Tibial nerve (tissue), 4 donors: Measurements from ENCODE around the gene TCF12. TPM values are rescaled to one million over a fixed set of nuclear protein-coding genes. Genes with fewer than 3 reads are reported as not detected.

ENCODE experiments used
- DNase-seq, 2 donors: peaks; one replicate each; pipeline ENCODE4 v3.0.0-alpha.2; 2019; ENCODE audit warnings: low spot score in 2 of 2
- H3K27ac ChIP-seq, 4 donors: fragments of 200-600 bp; sonication (generic) in 3 of 4; one replicate each; pipeline ENCODE4 v1.5.1; 2017 to 2019; ENCODE audit warnings: mild to moderate bottlenecking in 1 of 4
- H3K27me3 ChIP-seq, 2 donors: fragments of 200-600 bp; sonication (generic) in 1 of 2; one replicate each; pipeline versions ENCODE4 v1.5.1 to v1.6.0; 2017 to 2019
- H3K36me3 ChIP-seq, 3 donors: fragments of 200-600 bp; sonication (generic); one replicate each; pipeline ENCODE4 v1.5.1; 2018 to 2019
- H3K4me1 ChIP-seq, 4 donors: fragments of 200-600 bp; sonication (generic) in 3 of 4; one replicate each; pipeline ENCODE4 v1.5.1; 2017 to 2019
- H3K4me3 ChIP-seq, 4 donors: fragments of 200-600 bp; sonication (generic) in 3 of 4; one replicate each; pipeline ENCODE4 v1.5.1; 2017 to 2019; ENCODE audit warnings: mild to moderate bottlenecking in 1 of 4, moderate library complexity in 1 of 4
- H3K9me3 ChIP-seq, 4 donors: fragments of 200-600 bp; sonication (generic) in 3 of 4; one replicate each; pipeline ENCODE4 v1.5.1; 2017 to 2019
- CTCF ChIP-seq, 5 experiments: fragments of 200-600 bp in 3 of 5; fragments of 450-650 bp in 2 of 5; sonication (generic) in 3 of 5; IDR thresholded peaks; one replicate each; pipeline ENCODE4 v1.5.1; 2016 to 2019; ENCODE audit warnings: antibody characterized with exemption in 5 of 5, mild to moderate bottlenecking in 3 of 5, moderate library complexity in 2 of 5
- EP300 ChIP-seq, 2 donors: sonication (generic); formaldehyde crosslinking; IDR thresholded peaks; one replicate each; pipeline ENCODE4 v1.6.1; 2017; ENCODE audit warnings: antibody characterized with exemption in 2 of 2, mild to moderate bottlenecking in 1 of 2
- POLR2A ChIP-seq, 2 donors: fragments of 450-650 bp; IDR thresholded peaks; one replicate each; pipeline ENCODE4 v1.6.1; 2017; ENCODE audit warnings: antibody characterized with exemption in 2 of 2, mild to moderate bottlenecking in 2 of 2, moderate library complexity in 2 of 2
- WGBS, 2 donors: methylation state at CpG; one replicate each; pipeline ENCODE4 v1.1.5; 2018; 5-methylcytosine and 5-hydroxymethylcytosine counted together
- total RNA-seq, 4 donors: library from RNA; depleted of rRNA; stranded (reverse); fragments of >200 nt; gene quantifications; one replicate each; pipeline ENCODE4 v1.1.0, GENCODE V29; 2016

TCF12 gene
- total RNA-seq, 4 donors from 2014 or later, result 117 to 181 (median 174) TPM

GRCh38 chr15:57333487-57333886, 415.0 kb downstream of the TCF12 start:
- DNase-seq, result no peak
- no peaks in the 10 kb centered on the region for H3K27me3 ChIP-seq
- H3K36me3 ChIP-seq, result no peaks in the 10 kb centered on the region
- H3K4me3 ChIP-seq, result no peak overlapping the region
- 83 to 84% methylated on average over 4 of the region's 4 CpGs for WGBS, 2 donors
- TF ChIP-seq CTCF (IDR thresholded peaks at IDR 0.05) (no peak), POLR2A (IDR thresholded peaks at IDR 0.05) (no peak), EP300 (IDR thresholded peaks at IDR 0.05) (no peak)
- H3K4me1 ChIP-seq, result peaks cover 0 to 6% (median 0%) of the 10 kb centered on the region in 4 donors
- H3K9me3 ChIP-seq, result no peaks in the 10 kb centered on the region
- no peak overlapping the region for H3K27ac ChIP-seq

GRCh38 chr15:57334257-57334656, 415.8 kb downstream of the TCF12 start:
- Histone ChIP-seq H3K27ac (no peak overlapping the region), H3K36me3 (no peaks in the 10 kb centered on the region), H3K4me3 (no peak overlapping the region), H3K9me3 (no peaks in the 10 kb centered on the region), H3K27me3 (no peaks in the 10 kb centered on the region), H3K4me1 (peaks cover 0 to 9% (median 0%) of the 10 kb centered on the region in 4 donors)
- no peak for DNase-seq
- TF ChIP-seq CTCF (IDR thresholded peaks at IDR 0.05) (no peak), POLR2A (IDR thresholded peaks at IDR 0.05) (no peak), EP300 (IDR thresholded peaks at IDR 0.05) (no peak)
- WGBS, 2 donors, result 63 to 67% methylated on average over 12 of the region's 12 CpGs

- Histone ChIP-seq H3K9me3 (no peaks in the 10 kb centered on the region), H3K4me1 (peaks cover 0 to 9% (median 0%) of the 10 kb centered on the region in 4 donors), H3K4me3 (no peak overlapping the region), H3K36me3 (no peaks in the 10 kb centered on the region), H3K27ac (no peak overlapping the region), H3K27me3 (no peaks in the 10 kb centered on the region)
- WGBS, 2 donors, result 79 to 80% methylated on average over 6 of the region's 6 CpGs
- DNase-seq, result no peak
- TF ChIP-seq POLR2A (IDR thresholded peaks at IDR 0.05) (no peak), CTCF (IDR thresholded peaks at IDR 0.05) (no peak)
These were observed 416.9 kb downstream of the TCF12 start for GRCh38 chr15:57335293-57335715.

- 54% methylated on average over 7 of the region's 7 CpGs for WGBS, 2 donors
- H3K9me3 ChIP-seq, result no peaks in the 10 kb centered on the region
These were observed 417.3 kb downstream of the TCF12 start for GRCh38 chr15:57335719-57336118.

More at GRCh38 chr15:57335719-57336118, 417.3 kb downstream of the TCF12 start:
- Histone ChIP-seq H3K27me3 (no peaks in the 10 kb centered on the region), H3K4me1 (peaks cover 0 to 9% (median 0%) of the 10 kb centered on the region in 4 donors), H3K36me3 (no peaks in the 10 kb centered on the region), H3K27ac (no peak overlapping the region), H3K4me3 (no peak overlapping the region)
- TF ChIP-seq EP300 (IDR thresholded peaks at IDR 0.05), result no peak
- no peak for TF ChIP-seq POLR2A (IDR thresholded peaks at IDR 0.05)
- TF ChIP-seq CTCF (IDR thresholded peaks at IDR 0.05), result no peak
- no peak for DNase-seq
